Activated CD4-positive, alpha-beta memory T cell treated with anti-CD3 and anti-CD28 coated beads for 36 hours (primary cell): ENCODE data around the gene GANAB. TPM values are rescaled to one million over a fixed set of nuclear protein-coding genes. Genes with fewer than 3 reads are reported as not detected.
A peak's percentile ranks its signal among the peaks of the same experiment; 100 is the strongest.

Experiments
- CTCF ChIA-PET: fragments of 350-600 bp; sonication (Branson Sonifier 250); formaldehyde crosslinking; loops from one replicate; lab custom pipeline; 2021; ENCODE audit warnings: antibody characterized with exemption, inconsistent platforms; lab: Charles Lee
- POLR2A ChIA-PET: fragments of 350-600 bp; sonication (Branson Sonifier 250); formaldehyde crosslinking; loops from one replicate; lab custom pipeline; 2021; ENCODE audit warnings: antibody characterized with exemption; lab: Charles Lee
- DNase-seq: peaks from one replicate; pipeline ENCODE4 v3.0.0-alpha.2; 2020
- H3K27ac Mint-ChIP-seq: one replicate; pipeline ENCODE4 v1.8.0; 2021; ENCODE audit warnings: mixed read lengths
- H3K27me3 Mint-ChIP-seq: one replicate; pipeline ENCODE4 v1.8.0; 2021; ENCODE audit warnings: mixed read lengths
- H3K36me3 Mint-ChIP-seq: one replicate; pipeline ENCODE4 v1.8.0; 2021; ENCODE audit warnings: mixed read lengths
- H3K4me1 Mint-ChIP-seq: one replicate; pipeline ENCODE4 v1.8.0; 2021; ENCODE audit warnings: low read depth, mixed read lengths
- H3K4me3 Mint-ChIP-seq: one replicate; pipeline ENCODE4 v1.8.0; 2021; ENCODE audit warnings: mild to moderate bottlenecking, mixed read lengths
- H3K9me3 Mint-ChIP-seq: one replicate; pipeline ENCODE4 v1.8.0; 2021; ENCODE audit warnings: mixed read lengths
- intact Hi-C: fragments of 100-400 bp; cut with micrococcal nuclease; formaldehyde crosslinking; loops from one replicate; pipeline ENCODE4 v1.15.1; 2023
- total RNA-seq, 2 experiments: library from RNA; stranded (reverse); gene quantifications; one replicate each; pipeline ENCODE4 v1.2.3, GENCODE V29; 2021

The GANAB gene
- total RNA-seq, 2 experiments from 2014 or later, result 247 to 249 TPM

DNA sequence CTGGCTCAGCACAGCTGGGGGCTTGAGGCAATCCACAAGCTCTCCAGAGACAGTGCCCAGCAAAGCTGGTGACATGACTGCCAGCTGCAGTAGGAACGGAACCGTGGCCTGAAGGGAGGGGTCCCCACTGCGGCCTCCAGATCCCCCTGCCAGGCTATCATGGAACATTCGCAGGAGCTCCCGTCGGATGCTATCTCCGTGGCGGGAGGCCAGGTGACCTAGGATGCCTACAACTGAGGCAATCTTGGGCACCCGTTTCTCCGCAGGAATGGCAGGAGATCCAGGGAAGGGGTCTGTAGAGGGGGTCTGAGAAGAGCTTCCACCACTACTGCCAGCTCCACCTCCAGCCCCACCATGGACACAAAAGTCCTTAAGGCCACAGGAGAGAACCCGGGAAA lies 2.6 kb upstream of the GANAB start:
- no peaks in the 10 kb centered on the region for H3K27me3 Mint-ChIP-seq
- CTCF ChIA-PET, result interaction anchor here (0.6 to 1.7 kb wide), 4 partner anchors 8 to 224 kb away, joined by 3 to 5 read pairs (median 3); partner anchors contain the start of gene TUT1
- no peak overlapping the region for H3K4me3 Mint-ChIP-seq
- no peak overlapping the region for H3K27ac Mint-ChIP-seq
- POLR2A ChIA-PET, result interaction anchor here (1.4 to 7.2 kb wide), 4 partner anchors 11 to 57 kb away, joined by 3 to 68 read pairs (median 8); partner anchors contain the start of genes C11orf98, CSKMT, LBHD1 and TUT1
- no peaks in the 10 kb centered on the region for H3K9me3 Mint-ChIP-seq
- DNase-seq, result no peak
- peaks cover 32% of the 10 kb centered on the region for H3K4me1 Mint-ChIP-seq
- intact Hi-C loops, result no loop called here
- peaks cover 16% of the 10 kb centered on the region for H3K36me3 Mint-ChIP-seq

- ChIA-PET CTCF (interaction anchor here (0.6 to 1.7 kb wide), 4 partner anchors 7 to 138 kb away, joined by 3 to 5 read pairs (median 3); partner anchors contain the start of gene TUT1), POLR2A (interaction anchor here (1.4 to 7.2 kb wide), 5 partner anchors 11 to 57 kb away, joined by 3 to 68 read pairs (median 6); partner anchors contain the start of genes C11orf98, CSKMT, LBHD1 and TUT1)
- H3K4me1 Mint-ChIP-seq, result peaks cover 29% of the 10 kb centered on the region
- intact Hi-C loops, result no loop called here
- DNase-seq, result no peak
- peaks cover 16% of the 10 kb centered on the region for H3K36me3 Mint-ChIP-seq
- no peak overlapping the region for H3K27ac Mint-ChIP-seq
- H3K4me3 Mint-ChIP-seq, result no peak overlapping the region
- H3K27me3 Mint-ChIP-seq, result no peaks in the 10 kb centered on the region
- H3K9me3 Mint-ChIP-seq, result no peaks in the 10 kb centered on the region
These were observed 2.0 kb upstream of the GANAB start for GRCh38 chr11:62648185-62648966.

DNA sequence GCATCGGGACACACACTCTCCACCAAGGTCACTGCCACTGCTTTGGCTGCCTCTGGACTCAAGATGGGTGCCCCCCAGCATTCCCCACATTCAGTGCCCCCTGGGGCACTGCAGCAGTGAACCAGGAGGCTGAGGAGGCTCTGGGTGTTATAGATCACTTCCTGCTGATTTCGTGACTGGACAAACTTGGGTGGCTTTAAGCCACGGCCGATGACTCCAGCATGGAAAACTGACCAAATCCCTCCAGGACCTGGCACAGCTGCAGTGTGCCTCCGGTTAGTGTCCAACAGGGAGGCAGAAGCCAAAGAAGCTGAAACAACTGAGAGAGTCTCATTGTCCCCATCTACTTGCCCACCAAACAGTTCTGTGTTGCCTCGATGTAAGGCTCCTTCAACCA lies 1.2 kb upstream of the GANAB start:
- H3K36me3 Mint-ChIP-seq, result peaks cover 17% of the 10 kb centered on the region
- ChIA-PET POLR2A (interaction anchor here (1.4 to 7.2 kb wide), 4 partner anchors 19 to 56 kb away, joined by 4 to 68 read pairs (median 8); partner anchors contain the start of genes C11orf98, CSKMT, LBHD1 and TUT1), CTCF (interaction anchor here (0.7 to 1.7 kb wide), 2 partner anchors 56 to 138 kb away, joined by 3 to 5 read pairs; partner anchors contain the start of gene TUT1)
- DNase-seq, result no peak
- no peaks in the 10 kb centered on the region for H3K27me3 Mint-ChIP-seq
- H3K9me3 Mint-ChIP-seq, result no peaks in the 10 kb centered on the region
- peaks cover 29% of the 10 kb centered on the region for H3K4me1 Mint-ChIP-seq
- H3K4me3 Mint-ChIP-seq, result no peak overlapping the region
- H3K27ac Mint-ChIP-seq, result no peak overlapping the region
- intact Hi-C loops, result loop anchor here (2.0 kb wide), 1 partner anchor 35 kb away; the partner anchor contains the start of genes EML3 and ROM1

DNA sequence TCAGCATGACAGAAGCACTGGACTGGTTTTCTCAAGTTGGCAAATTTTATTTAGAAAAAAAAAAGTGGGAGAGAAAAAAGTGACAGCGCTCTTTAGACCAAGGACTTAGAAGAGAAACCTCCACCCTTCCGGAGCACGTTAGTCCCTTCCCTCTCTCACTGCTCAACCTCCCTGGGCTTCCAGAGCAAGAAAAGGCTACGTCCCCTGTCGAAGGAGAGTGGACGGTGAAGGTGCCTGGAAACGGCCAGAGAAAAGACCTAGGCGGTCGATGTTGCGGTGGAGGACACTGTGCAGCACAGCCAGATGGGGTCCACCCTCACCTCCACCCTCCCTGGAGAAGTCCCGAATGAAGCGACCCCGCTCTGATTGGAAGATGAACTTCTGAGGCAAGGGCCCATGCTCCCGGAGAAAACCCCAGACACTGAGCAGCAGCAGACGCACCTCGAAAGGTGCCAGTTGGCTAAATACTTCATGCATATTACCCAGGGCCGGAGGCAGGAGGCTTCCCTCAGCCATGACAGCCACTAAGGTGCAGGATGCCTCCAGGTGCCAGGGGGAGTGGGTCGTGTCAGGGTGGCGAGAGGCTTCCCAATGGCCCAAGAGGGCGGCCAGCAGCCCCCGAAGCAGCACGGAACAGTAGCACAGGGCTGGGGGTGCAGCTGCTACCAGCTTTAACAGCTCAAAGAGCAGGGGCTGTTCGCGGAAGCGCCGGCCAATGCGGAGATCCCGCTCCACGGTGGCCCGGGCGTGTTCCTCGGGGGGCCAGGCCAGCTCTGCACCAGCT lies 604 bp upstream of the GANAB start:
- POLR2A ChIA-PET, result interaction anchor here (0.6 to 7.2 kb wide), 12 partner anchors 9 to 194 kb away, joined by 3 to 68 read pairs (median 6); partner anchors contain the start of genes C11orf98, CSKMT, EML3 and LBHD1
- CTCF ChIA-PET, result interaction anchor here (0.8 to 1.7 kb wide), 5 partner anchors 35 to 222 kb away, joined by 3 to 5 read pairs (median 4); partner anchors contain the start of gene TUT1
- Mint-ChIP-seq H3K4me1 (peaks cover 29% of the 10 kb centered on the region), H3K36me3 (peaks cover 18% of the 10 kb centered on the region), H3K27me3 (no peaks in the 10 kb centered on the region), H3K9me3 (no peaks in the 10 kb centered on the region), H3K27ac (peak overlapping the region; percentile 94), H3K4me3 (peak overlapping the region; percentile 94)
- no peak for DNase-seq
- intact Hi-C loops, result loop anchor here (1.0 to 2.0 kb wide), 3 partner anchors 25 to 56 kb away; partner anchors contain the start of genes EML3, ROM1 and TUT1

DNA sequence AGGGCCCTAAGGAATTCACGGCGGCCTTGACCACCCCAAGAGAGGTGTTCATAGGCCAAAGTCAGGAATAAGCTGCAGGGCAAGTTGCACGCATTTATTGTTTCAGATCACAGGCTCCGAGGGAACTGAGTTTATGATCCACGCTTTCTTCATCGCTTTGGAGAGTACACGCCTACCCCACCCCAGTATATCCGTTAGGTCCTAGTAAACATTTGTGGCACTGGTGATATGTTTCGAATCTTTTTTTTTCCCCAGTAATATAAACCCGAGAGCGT lies 805 bp downstream of the GANAB start:
- H3K9me3 Mint-ChIP-seq, result no peaks in the 10 kb centered on the region
- H3K36me3 Mint-ChIP-seq, result peaks cover 21% of the 10 kb centered on the region
- H3K27me3 Mint-ChIP-seq, result no peaks in the 10 kb centered on the region
- ChIA-PET POLR2A (interaction anchor here (0.8 to 7.2 kb wide), 14 partner anchors 10 to 210 kb away, joined by 3 to 68 read pairs (median 5); partner anchors contain the start of genes B3GAT3, C11orf98, CSKMT and EML3), CTCF (interaction anchor here (0.6 to 1.7 kb wide), 5 partner anchors 23 to 186 kb away, joined by 3 to 5 read pairs (median 4); partner anchors contain the start of genes HNRNPUL2, STX5 and TUT1)
- peak overlapping the region; percentile 94 for H3K4me3 Mint-ChIP-seq
- DNase-seq, result peak; percentile 20
- intact Hi-C loops, result no loop called here
- peak overlapping the region; percentile 94 for H3K27ac Mint-ChIP-seq
- H3K4me1 Mint-ChIP-seq, result peaks cover 32% of the 10 kb centered on the region

GRCh38 chr11:62644220-62644619 lies 2.2 kb downstream of the GANAB start:
- no peak overlapping the region for H3K4me3 Mint-ChIP-seq
- peaks cover 41% of the 10 kb centered on the region for H3K4me1 Mint-ChIP-seq
- intact Hi-C loops, result no loop called here
- DNase-seq, result no peak
- ChIA-PET POLR2A (interaction anchor here (0.6 to 7.2 kb wide), 6 partner anchors 10 to 208 kb away, joined by 3 to 68 read pairs (median 5); partner anchors contain the start of genes B3GAT3, C11orf98, CSKMT and TUT1), CTCF (interaction anchor here (1.1 to 1.4 kb wide), 3 partner anchors 50 to 70 kb away, joined by 3 to 5 read pairs (median 3); partner anchors contain the start of gene TUT1)
- no peaks in the 10 kb centered on the region for H3K9me3 Mint-ChIP-seq
- H3K27me3 Mint-ChIP-seq, result no peaks in the 10 kb centered on the region
- peaks cover 22% of the 10 kb centered on the region for H3K36me3 Mint-ChIP-seq
- peak overlapping the region; percentile 43 for H3K27ac Mint-ChIP-seq

DNA sequence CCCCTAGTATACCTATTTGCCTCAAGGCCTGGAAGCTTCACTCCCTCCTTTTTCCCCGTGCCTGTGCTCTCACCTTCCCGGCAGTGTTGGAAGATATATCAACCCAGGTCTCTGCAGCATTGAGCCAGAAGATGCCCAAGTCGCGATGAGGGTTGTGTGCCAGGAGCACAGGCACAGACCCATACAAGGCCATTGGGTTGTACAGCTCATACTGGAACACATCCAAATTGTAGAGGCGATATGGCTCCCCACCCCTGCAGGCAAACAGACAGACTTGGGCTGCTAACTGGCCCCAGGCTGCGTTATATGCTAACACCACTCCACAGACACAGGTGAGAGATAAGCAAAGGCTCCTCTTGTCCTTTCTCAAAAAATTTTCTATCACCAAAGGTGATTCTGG lies 13.9 kb downstream of the GANAB start:
- no peaks in the 10 kb centered on the region for H3K9me3 Mint-ChIP-seq
- intact Hi-C loops, result no loop called here
- no peak for DNase-seq
- no peaks in the 10 kb centered on the region for H3K27me3 Mint-ChIP-seq
- POLR2A ChIA-PET, result interaction anchor here (0.6 to 0.8 kb wide), 2 partner anchors 39 to 41 kb away, joined by 3 to 4 read pairs; partner anchors contain the start of genes LBHD1, TUT1 and UQCC3
- no peak overlapping the region for H3K27ac Mint-ChIP-seq
- peaks cover 16% of the 10 kb centered on the region for H3K4me1 Mint-ChIP-seq
- peaks cover 57% of the 10 kb centered on the region for H3K36me3 Mint-ChIP-seq
- CTCF ChIA-PET, result interaction anchor here (1.0 kb wide), 1 partner anchor 40 kb away, joined by 3 read pairs; no protein-coding TSS in a partner anchor
- no peak overlapping the region for H3K4me3 Mint-ChIP-seq

- intact Hi-C loops, result no loop called here
- Mint-ChIP-seq H3K4me3 (no peak overlapping the region), H3K27me3 (no peaks in the 10 kb centered on the region), H3K36me3 (peaks cover 44% of the 10 kb centered on the region), H3K4me1 (no peaks in the 10 kb centered on the region), H3K27ac (no peak overlapping the region), H3K9me3 (no peaks in the 10 kb centered on the region)
- no peak for DNase-seq
- POLR2A ChIA-PET, result no interaction called here
- CTCF ChIA-PET, result interaction anchor here (1.1 kb wide), 1 partner anchor 15 kb away, joined by 3 read pairs; no protein-coding TSS in a partner anchor
These were observed 18.7 kb downstream of the GANAB start for GRCh38 chr11:62627713-62628112.

DNA sequence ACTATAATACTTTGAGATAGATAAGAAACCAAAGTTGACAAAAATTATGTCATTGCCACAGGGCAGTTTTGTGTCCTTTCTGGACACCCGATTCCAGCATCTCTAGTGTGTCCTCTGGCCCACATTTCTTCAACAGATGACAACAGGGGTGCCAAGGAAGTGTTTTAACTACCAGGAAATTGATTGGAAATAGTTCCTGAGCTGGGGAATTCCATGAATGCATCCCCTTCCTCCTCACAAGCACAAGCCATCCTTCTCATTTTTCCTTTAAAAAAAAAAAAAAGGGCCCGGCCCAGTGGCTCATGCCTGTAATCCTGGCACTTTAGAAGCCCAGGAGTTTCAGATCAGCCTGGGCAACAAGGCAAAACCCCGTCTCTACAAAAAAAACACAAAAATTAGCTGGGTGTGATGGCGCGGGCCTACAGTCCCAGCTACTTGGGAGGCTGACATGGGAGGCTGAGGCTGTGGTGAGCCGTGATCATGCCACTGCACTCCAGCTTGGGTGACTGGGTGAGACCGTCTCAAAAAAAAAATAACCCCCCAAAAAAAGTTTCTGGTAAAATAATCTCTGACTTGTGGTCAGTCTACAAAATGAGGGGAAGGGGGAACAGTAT lies 23.8 kb downstream of the GANAB start:
- Mint-ChIP-seq H3K4me3 (peak overlapping the region; percentile 97), H3K27ac (peak overlapping the region; percentile 93), H3K4me1 (peaks cover 22% of the 10 kb centered on the region), H3K9me3 (no peaks in the 10 kb centered on the region), H3K27me3 (no peaks in the 10 kb centered on the region), H3K36me3 (peaks cover 28% of the 10 kb centered on the region)
- ChIA-PET POLR2A (interaction anchor here (0.6 to 3.8 kb wide), 12 partner anchors 9 to 233 kb away, joined by 3 to 30 read pairs (median 4); partner anchors contain the start of genes C11orf98, CSKMT, EML3 and GANAB), CTCF (interaction anchor here (0.7 to 3.0 kb wide), 11 partner anchors 10 to 198 kb away, joined by 3 to 31 read pairs (median 4); partner anchors contain the start of genes EML3, INTS5, LBHD1 and ROM1)
- intact Hi-C loops, result loop anchor here (1.0 to 2.0 kb wide), 7 partner anchors 9 to 258 kb away; partner anchors contain the start of genes C11orf98, CSKMT, GANAB and ROM1
- DNase-seq, result no peak
